GM10266 (cell line): Measurements from ENCODE around the gene DPP10.
"Not testable (repeated sequence)": the region's sequence is repeated elsewhere in the genome, so short reads cannot be mapped to it uniquely, and the experiment has no call there.

ENCODE experiments used
- DNase-seq: peaks from one replicate; pipeline ENCODE4 v3.0.0; 2012; ENCODE audit errors: extremely low spot score
- TF ChIP-seq, protein P1 (sequence below): IDR thresholded peaks from 2 replicates; pipeline ENCODE4 v1.5.1; 2012; ENCODE audit warnings: mild to moderate bottlenecking, low read depth; ENCODE audit not compliant: control insufficient read depth, insufficient read depth; ENCODE audit errors: missing control alignments

Gene DPP10

GRCh38 chr2:114442510-114442909 is at the start of gene DPP10:
TSS of gene DPP10 (plus strand) at chr2:114442641.
- no peak for DNase-seq

DNA sequence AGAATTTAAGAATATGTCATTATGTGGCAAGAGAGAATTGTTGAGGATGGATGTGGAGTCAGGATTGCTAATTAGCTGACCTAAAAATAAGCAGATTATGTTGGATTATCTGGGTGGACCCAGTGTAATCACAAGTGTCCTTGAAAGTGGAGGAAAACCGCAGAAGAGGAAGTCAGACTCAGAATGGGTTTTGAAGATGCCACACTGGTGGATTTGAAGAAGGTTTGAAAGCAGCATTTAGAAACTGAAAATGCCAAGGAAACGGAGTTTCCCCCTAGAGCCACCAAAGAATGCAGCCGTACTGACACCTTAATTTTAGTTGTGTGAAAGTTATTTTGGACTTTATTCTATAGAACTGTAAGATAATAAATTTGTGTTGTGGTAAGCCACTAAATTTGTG is 41.6 kb upstream of the DPP10 start:
- TF ChIP-seq, protein P1, sequence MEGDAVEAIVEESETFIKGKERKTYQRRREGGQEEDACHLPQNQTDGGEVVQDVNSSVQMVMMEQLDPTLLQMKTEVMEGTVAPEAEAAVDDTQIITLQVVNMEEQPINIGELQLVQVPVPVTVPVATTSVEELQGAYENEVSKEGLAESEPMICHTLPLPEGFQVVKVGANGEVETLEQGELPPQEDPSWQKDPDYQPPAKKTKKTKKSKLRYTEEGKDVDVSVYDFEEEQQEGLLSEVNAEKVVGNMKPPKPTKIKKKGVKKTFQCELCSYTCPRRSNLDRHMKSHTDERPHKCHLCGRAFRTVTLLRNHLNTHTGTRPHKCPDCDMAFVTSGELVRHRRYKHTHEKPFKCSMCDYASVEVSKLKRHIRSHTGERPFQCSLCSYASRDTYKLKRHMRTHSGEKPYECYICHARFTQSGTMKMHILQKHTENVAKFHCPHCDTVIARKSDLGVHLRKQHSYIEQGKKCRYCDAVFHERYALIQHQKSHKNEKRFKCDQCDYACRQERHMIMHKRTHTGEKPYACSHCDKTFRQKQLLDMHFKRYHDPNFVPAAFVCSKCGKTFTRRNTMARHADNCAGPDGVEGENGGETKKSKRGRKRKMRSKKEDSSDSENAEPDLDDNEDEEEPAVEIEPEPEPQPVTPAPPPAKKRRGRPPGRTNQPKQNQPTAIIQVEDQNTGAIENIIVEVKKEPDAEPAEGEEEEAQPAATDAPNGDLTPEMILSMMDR = no peak
- no peak for DNase-seq

More at GRCh38 chr2:114442510-114442909, at the start of gene DPP10:
- TF ChIP-seq, protein P1 = no peak

DNA sequence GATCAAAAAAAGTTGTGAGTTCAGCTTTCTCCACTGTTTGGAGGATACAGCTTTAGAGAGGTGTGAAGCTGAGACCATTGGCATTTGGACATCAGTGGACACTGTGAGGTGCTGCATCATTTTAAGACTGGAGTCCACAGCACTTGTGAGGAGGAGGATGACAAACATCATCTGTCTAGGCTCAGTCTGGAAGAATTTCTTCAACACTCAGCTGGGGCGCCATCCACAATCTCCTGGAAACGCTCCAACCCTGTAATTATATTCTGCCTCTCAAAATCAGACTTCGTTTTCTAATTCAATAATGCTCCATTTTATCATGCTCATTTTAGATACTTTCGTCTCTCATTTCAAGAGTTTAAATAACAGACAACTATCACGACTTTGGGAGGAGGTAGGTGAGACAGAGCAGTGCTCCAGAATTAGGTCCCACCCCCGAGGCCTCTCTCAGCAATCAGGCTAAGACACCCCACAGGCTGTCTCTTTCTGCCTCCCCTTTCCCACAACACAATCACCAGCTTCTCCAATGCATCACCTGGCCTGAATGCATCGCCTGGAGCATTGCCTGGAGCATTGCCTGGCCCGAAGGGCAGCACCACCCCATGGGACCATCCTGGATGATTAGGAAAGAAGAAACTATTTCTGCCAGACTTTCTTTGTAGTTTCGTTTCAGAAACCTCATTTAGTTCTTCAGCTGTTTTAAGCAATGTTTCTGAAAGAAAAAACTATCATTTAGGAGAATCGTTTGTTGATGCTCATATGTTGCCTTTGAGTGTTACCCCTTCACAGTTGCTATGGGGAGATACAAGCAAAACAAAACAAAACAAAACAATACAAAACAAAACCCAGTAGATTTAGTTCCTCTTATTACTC is 37.0 kb upstream of the DPP10 start:
- TF ChIP-seq, protein P1 = no peak
- DNase-seq = no peak

DNA sequence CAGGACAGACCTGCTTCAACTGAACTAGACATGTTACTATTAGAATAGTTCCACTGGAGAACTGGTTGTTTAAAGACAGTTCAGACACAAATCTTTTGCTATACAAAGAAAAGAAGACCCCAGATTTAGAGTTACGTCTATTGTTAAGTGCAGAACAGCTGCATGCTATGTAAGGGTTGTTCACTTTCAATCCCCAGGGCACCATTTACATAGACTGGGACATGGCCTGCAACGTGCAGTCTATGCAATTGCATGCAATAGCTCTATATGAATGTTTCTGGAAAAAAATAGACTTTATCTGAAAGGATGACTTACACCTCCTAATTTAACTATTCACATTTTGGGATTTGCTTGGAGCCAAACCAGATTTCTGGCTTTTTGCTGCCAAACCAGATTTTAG is 36.1 kb upstream of the DPP10 start:
- TF ChIP-seq, protein P1 = no peak
- DNase-seq = no peak

DNA sequence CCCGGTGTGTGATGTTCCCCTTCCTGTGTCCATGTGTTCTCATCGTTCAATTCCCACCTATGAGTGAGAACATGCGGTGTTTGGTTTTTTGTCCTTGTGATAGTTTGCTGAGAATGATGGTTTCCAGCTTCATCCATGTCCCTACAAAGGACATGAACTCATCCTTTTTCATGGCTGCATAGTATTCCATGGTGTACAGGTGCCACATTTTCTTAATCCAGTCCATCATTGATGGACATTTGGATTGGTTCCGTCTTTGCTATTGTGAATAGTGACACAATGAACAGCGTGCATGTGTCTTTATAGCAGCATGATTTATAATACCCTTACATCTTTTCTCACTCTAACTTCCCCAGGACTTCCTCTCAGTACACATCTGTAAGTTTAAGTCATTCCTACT is 35.1 kb upstream of the DPP10 start:
- not testable (repeated sequence) for DNase-seq

GRCh38 chr2:114421781-114422180 is 20.7 kb upstream of the DPP10 start:
- DNase-seq = no peak

DNA sequence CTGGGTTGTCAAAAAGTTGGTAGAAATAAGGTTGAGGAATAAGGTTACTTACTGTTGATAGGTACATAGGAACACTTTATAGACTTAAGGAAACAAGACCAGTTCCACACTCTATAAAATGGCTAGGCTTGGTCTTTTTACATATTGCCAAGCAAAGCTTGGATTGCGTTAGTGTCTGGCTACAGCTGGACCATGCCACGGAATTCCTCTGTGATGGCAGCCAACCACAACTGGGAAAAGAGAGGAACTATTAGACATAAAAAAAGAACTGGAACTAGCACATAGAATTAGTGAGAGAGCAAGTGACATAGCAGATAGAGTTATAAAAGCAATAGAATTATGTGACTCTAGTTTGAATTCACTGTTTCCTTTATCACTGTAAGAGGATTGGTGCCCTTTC is 17.7 kb upstream of the DPP10 start:
- TF ChIP-seq, protein P1 = no peak
- no peak for DNase-seq

More at GRCh38 chr2:114421781-114422180, 20.7 kb upstream of the DPP10 start:
- TF ChIP-seq, protein P1 = no peak
